Measurements from ENCODE around the gene EHBP1.

The EHBP1 gene

GRCh38 chr2:62826141-62826540 is 120.6 kb downstream of the EHBP1 start:
- DNase-seq: no peak

DNA sequence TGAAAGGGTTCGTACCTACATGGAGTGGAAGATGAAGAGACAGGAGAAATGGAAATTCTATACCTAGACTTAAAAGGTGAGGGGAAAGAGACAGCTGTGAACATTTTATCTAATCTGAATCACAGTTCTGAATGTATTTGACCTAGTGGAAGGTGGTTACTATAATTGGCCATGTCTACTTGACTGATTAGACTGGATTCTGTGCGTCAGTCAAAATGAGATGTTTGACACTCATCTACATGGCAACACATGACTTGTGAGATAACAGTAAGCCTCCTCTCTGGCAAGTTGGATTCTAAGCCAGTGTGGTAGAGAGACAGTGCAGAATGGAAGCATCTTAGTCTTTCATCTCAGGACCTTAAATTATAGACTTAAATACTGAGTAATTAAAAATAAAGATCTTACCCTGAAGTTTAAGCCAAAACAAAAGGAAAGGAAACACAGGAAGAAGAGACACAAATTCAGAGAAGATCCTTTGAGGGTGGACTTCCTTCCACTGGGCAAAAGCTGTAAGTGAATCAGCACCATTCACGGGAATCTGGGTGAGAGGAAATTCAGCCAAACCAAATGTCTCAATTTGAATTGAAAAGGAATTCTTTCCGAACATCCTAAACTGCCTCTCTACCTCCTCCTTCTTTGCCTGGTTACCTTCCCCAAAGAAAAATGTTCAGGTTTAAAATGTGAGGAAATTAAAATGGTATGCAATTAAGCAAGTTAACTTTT is 121.6 kb downstream of the EHBP1 start:
- DNase-seq: no peak

DNA sequence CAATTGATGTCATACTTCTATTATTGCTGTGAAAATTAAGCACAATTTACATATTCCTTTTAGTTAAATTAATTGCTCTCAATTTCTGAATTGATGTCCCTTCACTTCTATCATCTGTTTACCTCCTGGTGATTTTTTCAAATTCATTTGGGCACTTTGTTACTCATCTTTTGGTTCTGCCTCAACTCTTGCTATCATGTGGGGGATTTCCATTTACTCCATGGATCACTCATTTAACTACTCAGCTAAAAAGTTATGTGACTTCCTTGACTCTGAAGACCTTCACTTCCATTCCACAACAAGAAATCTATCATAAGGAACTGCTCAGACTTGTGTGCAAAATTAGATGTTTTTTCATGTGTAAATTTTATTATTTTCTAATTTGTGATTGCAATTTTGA is 126.2 kb downstream of the EHBP1 start:
- no peak for DNase-seq

DNA sequence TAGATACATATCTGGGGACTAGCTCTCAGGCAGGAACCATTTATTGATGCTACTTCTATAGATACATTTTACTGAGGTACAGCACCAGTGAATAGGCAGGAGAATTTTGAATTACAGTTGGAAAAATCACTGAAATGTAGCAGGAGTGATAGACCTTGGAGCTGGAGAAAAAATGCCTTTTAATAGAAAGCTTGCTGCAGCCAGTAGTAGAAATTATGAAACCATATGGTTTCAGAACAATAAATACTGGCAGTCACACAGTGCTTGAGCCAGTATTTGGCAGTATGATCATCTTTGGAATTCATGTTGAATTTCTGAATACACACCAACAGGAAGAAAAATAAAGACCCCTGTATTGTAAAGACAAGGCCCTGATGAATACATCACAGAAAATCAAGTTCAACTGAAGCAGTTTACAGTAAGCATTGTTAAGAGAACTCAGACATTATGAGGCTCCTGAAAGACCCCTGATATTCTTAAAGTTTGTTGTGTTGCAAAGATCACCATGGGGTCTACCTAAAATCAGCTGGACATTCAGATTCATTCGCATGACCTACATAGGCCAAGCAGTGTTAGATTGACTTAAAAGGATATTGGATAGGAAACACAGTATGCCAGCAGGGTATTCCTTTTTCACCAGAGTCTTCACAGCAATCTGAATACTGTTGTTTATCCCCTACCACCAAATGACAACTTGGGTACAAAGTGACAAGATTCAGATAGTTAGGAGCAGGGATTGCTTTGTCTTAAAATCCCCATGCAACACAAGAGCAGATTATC is 139.0 kb downstream of the EHBP1 start:
- peak; percentile 13 for DNase-seq

GRCh38 chr2:62845256-62845655 is 139.7 kb downstream of the EHBP1 start:
- DNase-seq: no peak

DNA sequence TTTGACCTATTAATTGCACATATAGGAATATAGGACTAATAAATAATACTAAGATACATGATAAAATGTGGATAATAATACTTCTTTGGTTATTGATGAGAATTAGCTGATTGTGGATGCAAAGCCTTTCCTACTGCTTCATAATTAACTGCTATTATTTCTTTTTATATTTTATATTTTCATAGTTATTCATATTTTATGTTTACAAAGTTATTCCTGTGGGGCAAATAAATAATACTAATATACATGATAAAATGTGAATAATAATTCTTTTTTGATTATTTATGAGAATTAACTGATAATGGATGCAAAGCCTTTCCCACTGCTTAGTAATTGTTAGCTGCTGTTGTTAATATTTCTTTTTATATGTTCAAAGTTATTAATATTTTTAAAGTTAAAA is 146.7 kb downstream of the EHBP1 start:
- DNase-seq: no peak

GRCh38 chr2:62854600-62855514 is 149.3 kb downstream of the EHBP1 start:
- no peak for DNase-seq

DNA sequence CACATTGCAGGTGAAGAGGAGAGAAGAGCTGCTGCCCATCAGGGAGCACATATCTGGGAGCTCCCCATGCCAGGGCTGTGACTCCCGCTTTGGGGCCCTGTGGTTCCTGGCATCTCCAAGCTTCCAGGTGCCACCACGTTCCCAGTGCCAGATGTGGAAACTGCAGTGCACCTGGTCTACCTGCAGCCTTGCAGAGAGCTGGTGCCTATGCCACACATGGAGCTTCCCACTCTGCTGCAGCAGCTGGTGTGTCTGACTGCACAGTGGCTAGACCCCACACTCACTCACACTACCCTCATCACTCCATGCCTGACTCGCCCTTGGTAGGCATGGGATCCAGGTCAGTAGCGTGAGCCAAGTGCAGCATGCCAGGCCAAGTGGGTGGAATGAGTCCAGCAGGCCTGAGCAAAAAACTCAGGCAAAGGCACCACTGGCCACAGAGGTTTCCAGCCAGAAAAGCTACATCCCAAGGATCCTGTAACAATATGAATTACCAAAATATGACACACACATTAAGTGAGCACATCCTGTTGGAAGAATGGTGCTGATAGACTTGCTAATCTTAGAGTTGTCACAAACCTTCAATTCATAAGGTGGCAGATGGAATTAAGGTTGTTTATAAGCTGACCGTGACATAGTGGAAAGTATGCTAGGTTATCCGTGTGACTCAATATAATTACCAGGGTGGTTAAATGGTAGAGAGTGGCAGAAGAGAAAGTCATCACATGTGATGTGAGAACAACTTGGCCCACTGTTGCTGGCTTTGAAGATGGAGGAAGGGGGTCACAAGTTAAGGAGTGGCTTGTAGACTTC is 150.9 kb downstream of the EHBP1 start:
- no peak for DNase-seq

GRCh38 chr2:62857139-62857931 is 151.8 kb downstream of the EHBP1 start:
- DNase-seq: no peak

DNA sequence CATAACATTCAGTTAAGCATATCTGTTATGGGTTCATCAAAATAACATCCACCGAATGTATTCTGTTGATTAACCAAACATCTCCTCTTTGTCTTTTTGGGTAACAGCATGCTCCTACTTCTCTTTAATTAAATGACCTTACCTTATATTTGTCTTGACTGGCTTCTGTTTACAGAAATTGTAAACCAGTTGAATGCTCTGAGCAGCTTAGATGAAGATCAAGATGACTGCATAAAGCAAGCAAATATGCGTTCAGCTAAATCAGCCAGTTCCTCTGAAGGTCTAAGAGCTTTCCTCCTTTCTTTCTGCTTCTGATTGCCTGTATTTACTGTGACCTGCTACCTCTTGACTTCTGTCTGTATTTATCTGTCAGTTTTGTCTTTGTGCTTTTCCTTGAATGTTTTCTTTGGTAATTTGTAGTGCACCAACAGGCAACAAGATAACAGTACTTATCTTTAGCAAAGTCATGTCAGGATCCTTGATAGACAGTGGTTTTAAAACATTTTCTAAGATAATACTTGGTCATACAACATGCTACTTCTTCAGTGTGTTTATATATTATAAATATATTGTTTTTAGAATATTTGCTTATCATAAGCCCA is 152.8 kb downstream of the EHBP1 start:
- DNase-seq: no peak

DNA sequence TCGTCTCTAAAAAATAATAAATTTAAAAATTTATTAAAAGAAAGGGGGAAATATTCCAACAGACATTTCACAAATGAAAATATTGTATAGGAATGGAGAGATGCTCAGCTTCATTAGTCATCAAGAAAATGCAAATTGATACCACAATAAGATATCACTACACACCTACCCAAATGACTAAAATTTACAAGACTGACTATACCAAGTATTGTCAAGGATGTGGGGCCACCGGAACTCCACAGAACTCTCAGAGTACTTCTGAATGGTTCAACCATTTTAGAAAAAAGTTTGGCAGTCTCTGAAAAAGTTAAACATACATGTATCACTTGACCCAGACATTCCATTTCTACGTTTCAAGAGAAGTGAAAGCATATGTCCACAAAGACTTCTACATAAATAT is 163.4 kb downstream of the EHBP1 start:
- DNase-seq: no peak

- DNase-seq: no peak
Observed at GRCh38 chr2:62870966-62871365, 165.5 kb downstream of the EHBP1 start.

DNA sequence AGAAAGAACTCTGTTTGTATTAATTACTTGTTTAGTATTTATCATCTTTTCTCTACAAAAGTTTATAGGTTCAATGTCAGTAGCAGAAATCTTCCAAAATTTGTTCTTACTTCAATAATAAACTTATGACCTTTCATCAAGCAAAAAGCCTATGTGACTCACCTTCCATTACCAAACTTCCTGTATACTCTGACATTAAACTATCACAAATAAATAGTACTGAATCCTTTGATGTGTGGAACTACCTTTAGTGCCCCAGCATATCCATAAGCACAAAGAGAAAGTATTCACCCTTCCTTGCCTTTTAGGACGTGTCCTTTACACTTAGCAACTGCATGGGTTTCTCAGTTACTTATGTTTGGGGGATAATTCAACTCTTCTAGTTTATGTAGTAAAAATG is 166.0 kb downstream of the EHBP1 start:
- no peak for DNase-seq

- no peak for DNase-seq
Observed at GRCh38 chr2:62873603-62874002, 168.1 kb downstream of the EHBP1 start.

DNA sequence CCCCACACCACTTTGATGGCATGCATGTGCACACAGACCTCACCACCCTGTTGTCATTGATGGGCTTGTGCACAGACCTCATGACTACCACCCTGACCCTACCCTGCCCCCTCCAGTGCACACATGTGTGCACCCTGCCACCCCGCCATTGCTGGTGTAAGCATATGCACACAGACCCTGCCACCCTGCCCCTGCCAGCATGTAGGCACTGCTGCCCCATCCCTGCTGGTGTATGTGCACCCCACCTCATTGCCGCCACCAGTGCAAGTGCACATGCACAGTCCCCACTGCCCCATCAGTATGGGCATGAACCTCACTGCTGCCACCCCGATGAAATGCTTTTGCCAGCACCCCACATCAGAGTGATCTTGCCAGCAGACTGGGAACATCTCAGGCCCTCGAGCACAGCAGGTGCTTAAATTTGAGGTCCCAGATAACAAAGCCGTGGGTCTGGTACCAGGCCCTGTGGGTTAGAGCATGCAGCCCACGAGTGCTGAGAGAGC is 169.4 kb downstream of the EHBP1 start:
- DNase-seq: no peak

- no peak for DNase-seq
Observed at GRCh38 chr2:62881162-62881795, 175.8 kb downstream of the EHBP1 start.

DNA sequence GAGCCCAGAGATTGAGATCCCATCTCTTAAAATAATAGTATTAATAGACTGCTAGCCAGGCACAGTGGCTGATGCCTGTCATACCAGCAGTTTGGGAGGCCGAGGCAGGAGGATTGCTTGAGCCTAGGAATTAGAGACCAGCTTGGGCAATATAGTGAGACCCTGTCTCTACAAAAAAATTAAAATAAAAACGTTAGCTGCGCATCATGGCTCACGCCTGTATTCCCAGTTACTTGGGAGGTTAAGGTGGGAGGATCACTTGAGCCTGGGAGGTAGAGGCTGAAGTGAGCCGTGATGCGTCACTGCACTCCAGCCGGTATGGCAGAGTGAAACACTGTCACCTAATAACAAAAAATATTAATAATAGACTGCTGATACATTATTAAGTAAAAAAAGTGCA is 178.1 kb downstream of the EHBP1 start:
- DNase-seq: no peak

- no peak for DNase-seq
Observed at GRCh38 chr2:62884086-62884485, 178.6 kb downstream of the EHBP1 start.

DNA sequence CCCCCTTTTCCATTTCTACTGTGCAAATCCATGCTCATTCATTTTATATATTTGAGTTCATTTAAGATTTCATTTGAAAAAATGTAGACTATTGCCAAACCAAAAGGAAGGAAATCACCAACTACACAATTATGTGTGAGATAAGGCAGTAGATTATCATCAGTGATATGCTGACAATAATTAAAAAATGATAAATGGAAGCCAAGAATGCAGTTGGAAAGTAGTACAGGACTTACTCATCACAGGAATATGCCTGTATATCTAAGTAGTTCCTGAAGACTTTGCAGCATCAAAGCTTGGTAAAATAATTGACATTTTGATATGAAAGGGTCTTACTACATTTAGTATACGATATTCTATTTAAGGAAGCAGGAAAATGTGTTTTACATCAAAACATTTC is 179.0 kb downstream of the EHBP1 start:
- DNase-seq: no peak

DNA sequence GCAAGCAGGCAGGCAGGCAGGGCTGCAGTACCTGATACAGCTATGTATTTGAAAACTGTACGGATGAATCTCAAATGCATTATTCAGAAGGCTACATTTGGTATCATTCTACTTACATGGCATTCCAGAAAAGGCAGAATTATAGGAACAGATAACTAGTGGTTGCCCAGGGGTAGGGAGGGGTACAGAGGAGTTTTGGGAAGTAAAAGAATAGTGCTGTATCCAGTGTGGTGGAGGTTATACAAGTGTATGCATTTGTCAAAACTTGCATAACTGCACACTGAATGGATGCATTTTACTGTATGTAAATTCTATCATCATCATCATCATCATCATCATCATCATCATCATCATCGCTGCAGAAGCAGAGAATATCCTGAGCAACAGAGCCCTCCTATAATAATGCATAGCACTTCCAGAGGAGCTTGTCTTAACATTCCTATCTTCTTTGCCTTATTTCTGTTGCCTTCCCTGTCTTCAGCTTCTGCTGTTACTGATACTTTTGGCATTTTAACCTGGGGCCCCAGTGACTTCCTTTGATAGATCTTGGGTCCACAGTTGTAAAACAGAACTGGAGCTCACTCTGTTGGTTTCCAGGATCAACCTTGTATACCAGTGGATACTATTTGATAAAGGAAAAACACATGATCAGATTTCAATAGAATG is 189.6 kb downstream of the EHBP1 start:
- no peak for DNase-seq
